Right lobe of liver (tissue), 4 donors: ENCODE results near the gene MRPL46.

Experiments
- CTCF ChIP-seq, 4 donors: fragments of 200-600 bp in 3 of 4; fragments of 450-650 bp in 1 of 4; IDR thresholded peaks; one replicate each; pipeline versions ENCODE4 v1.5.1 to v1.8.0; 2016 to 2022; ENCODE audit warnings: antibody characterized with exemption in 4 of 4, mild to moderate bottlenecking in 2 of 4
- POLR2A ChIP-seq: fragments of 450-650 bp; IDR thresholded peaks from one replicate; pipeline ENCODE4 v1.6.1; 2017; ENCODE audit warnings: antibody characterized with exemption, mild to moderate bottlenecking
- donor health status: DM: no; HTN: no; CAD: no.
- donor health status: DM: no; HTN: no; CAD: no.
- donor health status: DM: no; HTN: yes; CAD: no.

- TF ChIP-seq CTCF (IDR thresholded peaks at IDR 0.05) (no peak), POLR2A (no peak)
Observed at GRCh38 chr15:88470625-88471372, 3.6 kb upstream of the MRPL46 start.
